Activated T-cell treated with anti-CD3 and anti-CD28 coated beads, Interleukin-2, amount 50 U/mL, for 48 hours (primary cell): ENCODE measurements around the gene JADE3.

Experiments used
- DNase-seq, 2 experiments: peaks; one replicate each; pipeline ENCODE4 v3.0.0-alpha.2; 2020

The JADE3 gene

DNA sequence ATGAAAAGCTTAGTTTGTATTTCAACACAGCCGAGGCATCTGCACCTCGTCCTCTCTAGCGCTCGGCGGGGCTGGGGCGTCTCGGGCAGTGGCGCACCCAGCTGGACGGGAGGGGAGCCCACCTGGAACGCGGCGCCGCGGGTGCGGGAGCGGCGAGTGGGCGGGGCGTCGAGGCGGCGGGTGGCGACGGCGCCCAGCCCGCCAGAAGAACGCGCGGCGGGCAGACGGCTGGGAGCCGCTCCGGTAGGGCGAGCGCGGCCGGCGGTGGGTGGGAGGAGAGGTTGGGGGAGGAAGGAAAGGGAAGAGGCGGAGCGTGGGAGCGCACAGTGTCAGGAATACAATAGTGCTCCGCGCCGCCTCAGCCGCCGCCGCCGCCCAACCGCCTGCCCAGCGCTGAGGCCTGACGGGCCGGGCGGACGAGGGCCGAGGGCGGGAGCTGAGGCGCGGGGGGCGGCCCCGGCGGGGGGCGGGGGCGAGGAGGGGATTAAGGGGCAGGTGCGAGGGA, at the start of gene JADE3:
TSS of gene JADE3 (plus strand) at position 324 of the 505 bp plus-strand sequence. CDS start 72,474 bp downstream, outside the sequence.
- peak; percentile 33 to 42 for DNase-seq

DNA sequence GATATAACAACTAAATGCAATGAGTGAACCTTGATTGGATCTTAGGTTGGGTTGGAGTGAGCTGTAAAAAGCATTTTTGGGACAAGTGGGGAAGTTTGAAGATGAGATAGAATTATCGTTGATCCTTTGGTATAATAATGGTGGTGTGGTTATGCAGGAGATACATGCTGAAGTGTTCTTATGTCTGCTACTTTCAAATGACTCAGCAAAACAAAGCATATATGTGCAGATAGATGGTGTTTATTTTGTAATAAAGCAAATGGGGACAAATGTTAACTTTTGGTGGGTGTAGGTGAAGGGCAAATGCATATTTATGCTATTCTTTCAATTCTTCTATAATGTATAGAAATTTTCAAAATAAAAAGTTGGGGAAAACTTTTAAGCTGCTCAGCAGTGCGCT, 49.1 kb upstream of the JADE3 start:
- no peak for DNase-seq

DNA sequence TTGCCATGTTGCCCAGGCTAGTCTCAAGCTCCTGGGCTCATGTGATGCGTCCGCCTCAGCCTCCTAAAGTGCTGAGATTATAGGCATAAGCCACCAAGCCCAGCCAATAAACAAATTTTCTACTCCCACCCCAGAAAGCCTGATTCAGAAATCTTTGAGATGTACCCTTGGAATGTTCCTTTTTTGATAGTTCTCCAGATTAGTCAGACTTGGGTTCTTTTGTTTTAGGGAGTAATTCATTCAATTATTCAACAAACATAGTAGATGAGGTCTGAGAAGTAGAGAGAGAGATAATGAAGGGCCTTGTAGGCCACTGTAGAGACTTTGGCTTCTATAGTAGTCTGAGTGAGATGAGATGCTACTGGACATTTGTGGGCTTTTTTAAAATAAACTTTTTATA, 47.6 kb upstream of the JADE3 start:
- no peak for DNase-seq

DNA sequence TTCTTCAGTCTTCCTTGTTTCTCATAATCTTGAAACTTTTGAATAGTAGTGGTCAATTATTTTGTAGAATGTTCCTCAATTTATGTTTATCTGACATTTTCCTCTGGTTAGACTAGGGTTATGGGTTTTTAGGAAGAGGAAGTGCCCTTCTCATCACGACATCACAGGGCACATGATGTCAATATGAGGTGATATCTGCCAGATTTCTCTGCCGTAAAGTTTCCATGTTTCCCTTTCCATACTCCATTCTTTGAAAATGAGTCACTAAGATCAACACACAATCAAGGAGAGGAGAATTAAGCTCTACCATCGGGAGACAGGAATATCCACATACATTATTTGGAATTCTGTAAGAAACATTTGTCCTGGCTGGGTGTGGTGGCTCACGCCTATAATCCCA, 46.9 kb upstream of the JADE3 start:
- no peak for DNase-seq

DNA sequence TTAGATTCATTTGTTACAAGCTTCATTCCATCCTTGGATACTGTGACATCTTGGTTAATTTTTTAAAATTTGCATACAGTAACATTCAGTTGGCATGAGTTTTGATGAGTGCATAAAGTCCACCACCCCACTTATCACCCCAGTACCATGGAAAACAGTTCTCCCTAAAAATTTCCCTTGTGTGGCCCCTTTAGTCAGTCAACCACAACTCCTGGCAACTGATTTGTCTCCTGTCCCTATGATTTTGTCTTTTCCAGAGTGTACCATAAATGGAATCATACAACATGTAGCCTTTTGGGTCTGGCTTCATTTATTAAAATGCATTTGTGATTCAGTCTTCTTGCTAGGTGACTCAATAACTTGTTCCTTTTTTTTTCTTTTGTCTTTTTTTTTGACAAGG, 45.5 kb upstream of the JADE3 start:
- no peak for DNase-seq

DNA sequence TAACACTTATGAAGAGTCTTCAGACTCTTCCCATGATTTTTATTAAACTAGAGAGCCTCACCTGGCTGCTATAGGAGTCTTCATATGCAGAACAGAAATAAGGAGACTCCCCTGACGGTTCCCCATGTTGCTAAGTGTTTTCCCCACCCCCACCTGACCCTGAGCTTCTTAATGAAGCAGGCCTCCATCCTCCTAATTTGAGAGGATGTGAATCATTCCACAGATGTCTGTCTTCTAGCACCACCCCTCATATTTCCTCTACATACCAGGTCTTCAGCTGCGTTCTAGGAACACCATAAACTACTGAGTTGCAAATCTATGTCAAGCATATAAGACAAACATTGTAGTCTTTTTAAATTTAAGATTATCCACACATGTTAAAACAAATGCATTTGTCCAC, 38.5 kb upstream of the JADE3 start:
- no peak for DNase-seq

DNA sequence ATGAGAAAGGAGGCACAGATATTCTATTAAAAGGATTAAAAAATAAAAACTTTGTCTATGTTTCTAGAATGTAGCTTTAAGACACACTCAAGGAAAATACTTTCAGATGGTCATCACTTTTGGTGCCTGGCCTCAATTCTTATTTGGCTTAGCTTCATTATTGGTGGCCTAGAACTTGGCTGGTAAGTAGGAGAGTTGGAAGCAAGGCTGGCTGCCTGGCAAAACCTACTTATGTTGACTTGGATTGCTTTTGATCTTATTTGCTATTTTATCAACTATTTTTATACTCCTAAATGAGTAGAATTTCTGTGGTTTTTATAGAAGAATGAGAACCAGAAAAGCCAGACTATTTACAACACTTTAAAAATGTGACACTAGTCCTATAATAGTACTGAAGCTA, 35.3 kb upstream of the JADE3 start:
- no peak for DNase-seq

DNA sequence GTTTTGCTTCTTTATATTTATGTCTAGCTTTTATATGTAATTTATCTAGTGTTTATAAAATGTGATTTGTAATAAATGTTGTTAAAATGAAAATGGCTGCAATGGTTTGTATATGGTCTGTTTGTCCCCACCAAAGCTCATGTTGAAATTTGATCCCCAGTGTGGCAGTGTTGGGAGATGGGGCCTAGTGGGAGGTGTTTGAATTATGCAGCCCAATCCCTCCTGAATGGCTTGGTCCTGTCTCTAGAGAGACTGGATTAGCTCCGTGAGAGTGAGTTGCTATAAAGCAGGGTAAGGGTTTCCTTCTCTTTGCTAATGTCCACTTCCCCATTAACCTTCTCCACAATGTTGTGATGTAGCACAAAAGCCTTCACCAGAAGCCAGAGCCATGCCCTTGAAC, 30.0 kb upstream of the JADE3 start:
- no peak for DNase-seq

DNA sequence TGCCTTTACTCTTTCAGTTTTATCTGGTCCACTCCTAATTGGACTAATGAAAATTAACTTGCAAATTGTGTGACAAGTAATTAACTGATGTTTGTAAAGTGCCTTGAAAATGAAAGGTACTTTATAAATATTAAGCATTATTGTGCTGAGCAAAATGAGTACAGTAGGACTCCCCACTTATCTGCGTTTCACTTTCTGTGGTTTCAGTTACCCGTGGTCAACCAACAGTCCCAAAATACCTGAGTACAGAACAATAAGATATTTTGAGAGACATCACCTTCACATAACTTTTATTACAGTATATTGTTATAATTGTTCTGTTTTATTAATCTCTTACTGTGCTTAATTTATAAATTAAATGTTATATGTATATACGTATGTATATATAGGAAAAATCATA, 27.4 kb upstream of the JADE3 start:
- DNase-seq = no peak

DNA sequence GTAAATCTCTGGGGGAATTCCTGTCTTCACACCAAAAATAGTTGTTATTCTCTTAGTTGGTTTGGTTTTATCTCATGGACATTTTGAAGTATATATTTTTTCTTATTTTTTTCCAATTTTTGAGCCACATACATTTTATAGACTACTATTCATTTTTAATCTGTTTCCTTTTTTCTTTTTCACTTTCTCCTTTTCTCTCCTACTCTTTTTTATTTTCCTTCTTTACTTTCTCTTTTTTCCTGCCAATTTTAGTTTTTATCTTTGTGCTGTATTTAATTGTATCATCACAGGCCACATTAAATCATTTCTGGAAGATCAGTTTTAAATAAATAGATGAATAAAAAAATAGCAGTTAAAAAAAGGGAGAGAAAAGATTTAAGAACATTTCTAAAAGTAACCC, 14.0 kb upstream of the JADE3 start:
- DNase-seq = no peak

DNA sequence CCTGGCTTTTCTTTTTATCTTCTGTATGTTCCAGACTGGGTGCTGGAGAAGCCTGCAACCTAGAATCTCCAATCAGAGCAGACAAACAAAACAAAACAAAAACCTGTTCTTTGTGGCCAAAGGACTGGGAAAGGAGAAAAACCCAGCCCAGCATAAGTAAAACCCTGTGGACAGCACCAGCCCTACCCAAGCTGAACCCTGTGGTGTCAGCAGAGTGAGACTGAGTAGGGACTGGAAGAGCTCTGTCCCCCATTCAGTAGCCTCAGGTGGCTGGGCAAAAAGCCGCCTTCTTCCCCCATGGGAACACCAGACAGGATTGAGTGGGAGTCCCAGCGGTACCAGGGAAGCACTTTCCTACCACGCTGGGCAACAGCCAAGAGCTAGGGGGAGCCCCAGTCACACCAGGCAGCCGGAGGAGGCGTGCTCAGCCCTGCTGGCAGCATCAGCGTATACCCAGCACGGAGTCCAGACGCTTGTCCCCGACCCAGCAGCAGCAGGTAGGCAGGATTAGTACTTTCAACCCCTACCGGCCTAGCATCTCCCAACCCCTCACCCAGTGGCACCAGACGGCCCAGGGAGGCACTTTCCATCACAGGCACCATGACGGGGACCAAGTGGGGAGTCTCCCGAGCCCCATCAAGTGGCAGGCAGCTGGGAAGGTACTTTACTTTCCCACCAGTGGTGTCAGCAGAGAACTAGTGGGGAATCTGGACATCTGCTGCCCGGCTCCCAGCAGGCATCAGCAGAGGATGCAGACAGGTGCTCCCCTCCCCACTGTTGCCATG, 8.6 kb upstream of the JADE3 start:
- peak; percentile 64 to 71 for DNase-seq

DNA sequence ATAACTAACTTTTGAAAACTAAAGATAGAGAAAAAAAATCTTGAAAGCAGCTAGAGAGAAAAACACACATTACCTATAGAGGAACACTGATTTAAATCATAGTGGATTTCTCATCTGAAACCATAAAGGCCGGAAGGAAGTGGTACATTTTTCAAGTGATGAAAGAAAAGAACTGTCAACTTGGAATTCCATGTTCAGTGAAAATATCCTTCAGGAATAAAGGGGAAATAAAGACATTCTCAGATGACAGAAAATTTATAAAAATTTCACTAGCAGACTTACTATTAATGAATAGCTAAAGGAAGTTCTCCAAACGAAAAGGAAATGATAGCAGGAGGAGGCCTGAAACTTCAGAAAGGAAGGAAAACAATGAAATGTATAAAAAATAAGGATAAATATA, 7.6 kb upstream of the JADE3 start:
- DNase-seq = no peak

DNA sequence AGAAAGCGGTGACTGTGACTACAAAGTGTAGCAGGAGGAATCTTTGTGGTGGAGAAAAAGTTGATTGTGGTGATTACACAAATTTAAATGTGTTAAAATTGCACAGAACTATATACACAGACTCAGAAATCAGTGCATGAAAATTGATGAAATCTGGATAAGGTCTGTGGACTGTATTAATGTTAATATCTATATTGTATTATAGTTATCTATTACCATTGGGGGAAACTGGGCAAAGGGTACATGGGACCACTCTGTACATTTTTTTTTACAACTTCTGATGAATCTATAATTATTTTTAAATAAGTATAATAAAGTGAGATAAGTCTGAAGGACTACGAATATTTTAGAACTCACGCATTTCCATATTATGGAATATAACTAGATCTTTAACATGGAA, 1.8 kb upstream of the JADE3 start:
- no peak for DNase-seq

DNA sequence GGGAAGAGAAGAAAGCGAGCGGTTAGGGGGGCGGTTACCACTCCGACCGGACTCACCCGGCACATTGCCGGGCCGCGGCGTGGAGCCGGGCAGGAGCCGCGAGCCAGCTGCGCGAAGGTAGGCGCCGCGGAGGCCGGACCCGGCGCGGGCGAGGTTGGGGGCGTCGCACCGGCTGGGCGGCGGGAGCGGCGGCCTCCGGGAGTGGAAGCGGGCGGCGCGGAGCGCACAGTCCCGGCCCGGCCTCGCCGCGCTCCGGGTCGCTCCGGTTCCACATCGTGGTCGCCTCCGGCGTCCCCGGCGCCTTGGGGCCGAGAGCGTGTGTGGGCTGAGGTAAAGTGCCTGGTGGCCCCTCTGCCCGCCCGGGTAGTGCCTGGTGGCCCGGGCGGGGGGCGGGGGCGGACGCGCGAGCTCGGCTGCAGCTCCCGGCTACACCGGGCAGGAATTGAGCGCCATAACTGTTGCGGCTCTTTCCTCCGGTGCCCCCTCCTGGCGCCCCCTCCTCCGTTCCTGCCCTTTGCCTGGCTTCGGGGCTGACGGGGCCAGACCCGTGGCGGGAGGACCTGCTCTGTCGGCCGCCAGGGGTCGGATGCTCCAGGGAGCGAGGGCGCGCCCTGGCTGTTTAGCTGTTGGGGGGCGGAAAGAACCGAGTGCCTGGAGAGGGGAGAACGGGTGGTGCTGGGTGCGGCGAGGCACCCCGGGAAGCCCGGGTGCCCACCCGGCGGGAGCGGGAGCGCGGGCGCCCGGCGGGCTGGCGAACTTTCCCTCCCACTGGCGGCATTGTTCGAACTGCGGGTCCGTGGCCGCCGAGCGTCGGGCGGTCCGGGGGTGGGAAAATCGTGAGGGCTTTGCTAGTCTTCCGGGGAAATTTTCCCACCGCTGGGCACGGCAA, 626 bp downstream of the JADE3 start:
- peak; percentile 40 to 50 for DNase-seq

DNA sequence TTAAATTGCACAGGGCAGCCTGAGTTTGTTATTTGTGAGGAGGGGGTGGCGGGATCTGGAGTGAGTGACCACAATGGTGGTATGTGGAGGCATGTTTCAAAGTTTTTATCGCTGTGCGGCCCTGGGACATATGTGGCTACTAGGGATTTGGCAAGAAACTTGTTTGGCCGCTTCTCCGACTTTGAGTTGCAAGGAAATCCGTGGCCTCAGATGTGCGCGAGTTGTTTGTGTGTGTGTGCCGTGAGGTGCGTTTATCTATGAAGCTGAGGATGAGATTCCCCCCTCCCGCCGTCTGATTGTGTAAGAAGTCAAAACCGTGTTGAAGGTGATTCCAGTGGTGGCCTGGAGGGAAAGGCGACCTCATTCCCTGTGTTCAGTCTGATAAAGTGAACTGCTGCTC, 1.4 kb downstream of the JADE3 start:
- no peak for DNase-seq

DNA sequence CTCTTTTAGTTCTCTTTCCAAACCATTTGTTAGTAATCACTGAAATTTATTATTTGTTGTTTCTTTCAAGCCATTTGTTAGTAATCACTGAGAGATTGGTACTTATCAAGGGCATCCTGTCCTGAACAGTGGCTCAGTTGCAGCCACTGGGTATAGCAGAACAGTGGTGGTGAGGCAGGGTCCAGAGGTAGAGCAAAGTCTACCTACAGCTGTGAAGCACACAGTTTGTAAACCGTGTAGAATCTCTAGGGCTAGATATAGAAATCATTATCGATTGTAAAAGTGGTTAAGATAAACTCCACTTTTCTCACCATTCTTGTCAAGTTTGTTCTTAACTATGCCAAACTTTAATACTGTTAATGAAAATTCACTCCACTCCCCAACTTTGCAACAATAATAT, 4.1 kb downstream of the JADE3 start:
- no peak for DNase-seq

DNA sequence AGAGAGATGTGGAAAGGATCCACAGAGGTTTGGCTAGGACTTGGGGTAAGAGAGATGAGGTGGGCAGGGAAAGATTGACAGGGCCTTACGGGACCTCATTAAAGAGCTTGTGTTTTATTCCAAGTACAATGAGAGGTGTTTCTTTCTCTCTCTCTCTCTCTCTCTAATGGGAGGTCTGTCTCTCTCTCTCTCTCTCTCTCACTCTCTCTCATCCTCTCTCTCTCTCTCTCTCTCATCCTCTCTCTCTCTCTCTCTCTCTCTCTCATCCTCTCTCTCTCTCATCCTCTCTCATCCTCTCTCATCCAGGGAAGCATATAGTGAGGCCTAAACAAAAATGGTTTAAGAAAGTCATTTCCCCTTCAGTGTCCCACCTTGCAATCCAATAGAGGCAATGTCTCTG, 5.4 kb downstream of the JADE3 start:
- DNase-seq = no peak

DNA sequence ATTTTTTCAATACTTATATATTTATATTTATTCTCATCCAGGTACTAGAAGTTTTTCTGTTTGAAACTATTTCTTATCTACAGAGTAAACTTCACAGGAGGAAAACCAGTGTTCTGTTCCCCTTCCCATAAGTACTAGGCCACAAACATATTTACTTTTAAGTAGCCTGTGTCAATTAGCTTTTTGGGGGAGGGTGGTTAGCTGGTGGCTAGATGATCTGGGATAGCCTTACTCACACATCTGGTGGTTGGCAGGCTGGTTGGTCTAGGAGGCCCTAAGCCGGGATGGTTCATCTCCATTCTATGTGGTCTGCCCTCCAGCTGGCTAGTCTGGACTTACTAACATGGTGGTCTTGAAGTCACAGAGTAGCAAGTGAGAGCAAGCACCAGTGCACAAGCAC, 6.2 kb downstream of the JADE3 start:
- no peak for DNase-seq

DNA sequence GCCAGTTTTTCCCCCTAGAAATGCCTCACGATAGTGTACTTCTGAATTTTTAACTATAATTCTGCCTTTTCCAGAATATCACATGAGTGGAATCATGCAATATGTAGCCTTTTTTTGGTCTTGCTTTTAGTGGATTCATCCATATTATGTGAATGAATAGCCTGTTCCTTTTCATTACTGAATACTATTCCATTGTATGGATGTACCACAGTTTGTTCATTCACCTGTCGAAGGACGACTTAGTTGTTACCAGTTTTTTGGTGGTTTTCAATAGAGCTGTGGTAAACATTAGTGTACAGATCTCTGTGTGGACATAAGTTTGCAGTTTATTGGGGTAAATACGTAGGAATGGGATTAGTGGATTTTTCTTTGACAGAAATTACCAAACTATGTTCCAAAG, 8.0 kb downstream of the JADE3 start:
- DNase-seq = no peak

DNA sequence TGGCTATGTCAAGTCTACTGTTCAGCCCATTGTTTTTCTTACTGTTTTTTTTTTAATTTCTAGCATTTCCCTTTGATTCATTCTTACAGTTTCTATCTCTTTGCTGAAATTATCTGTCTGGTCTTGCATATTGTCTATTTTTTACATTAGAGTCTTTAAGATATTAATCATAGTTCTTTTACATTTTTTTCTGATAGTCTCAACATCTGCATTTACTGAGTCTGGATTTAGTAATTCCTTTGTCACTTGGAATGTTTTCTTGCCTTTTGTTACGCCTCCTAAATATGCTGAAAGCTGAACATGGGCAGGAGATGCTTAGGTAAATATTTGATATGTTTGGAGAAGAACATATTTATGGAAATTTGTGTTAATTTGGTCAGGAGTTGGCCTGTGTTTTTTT, 10.4 kb downstream of the JADE3 start:
- DNase-seq = no peak

DNA sequence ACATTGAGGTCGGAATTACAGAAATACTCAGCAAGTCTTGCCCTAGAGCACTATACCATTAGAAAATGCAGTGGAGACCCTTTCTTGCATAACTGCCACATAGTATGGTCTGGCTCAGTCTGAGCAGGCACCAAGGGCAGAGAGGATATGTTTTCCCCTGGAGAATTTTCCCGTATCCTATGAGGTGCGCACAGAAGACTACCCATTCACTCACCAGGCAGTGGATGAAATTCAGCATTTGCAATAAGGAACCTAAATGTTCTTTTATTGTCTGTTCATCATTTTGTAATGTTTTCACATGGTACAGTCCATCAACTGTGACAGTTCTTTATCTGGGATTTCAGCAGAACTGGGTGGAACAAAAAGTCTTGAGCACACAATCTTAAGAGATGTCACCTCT, 15.5 kb downstream of the JADE3 start:
- DNase-seq = no peak

DNA sequence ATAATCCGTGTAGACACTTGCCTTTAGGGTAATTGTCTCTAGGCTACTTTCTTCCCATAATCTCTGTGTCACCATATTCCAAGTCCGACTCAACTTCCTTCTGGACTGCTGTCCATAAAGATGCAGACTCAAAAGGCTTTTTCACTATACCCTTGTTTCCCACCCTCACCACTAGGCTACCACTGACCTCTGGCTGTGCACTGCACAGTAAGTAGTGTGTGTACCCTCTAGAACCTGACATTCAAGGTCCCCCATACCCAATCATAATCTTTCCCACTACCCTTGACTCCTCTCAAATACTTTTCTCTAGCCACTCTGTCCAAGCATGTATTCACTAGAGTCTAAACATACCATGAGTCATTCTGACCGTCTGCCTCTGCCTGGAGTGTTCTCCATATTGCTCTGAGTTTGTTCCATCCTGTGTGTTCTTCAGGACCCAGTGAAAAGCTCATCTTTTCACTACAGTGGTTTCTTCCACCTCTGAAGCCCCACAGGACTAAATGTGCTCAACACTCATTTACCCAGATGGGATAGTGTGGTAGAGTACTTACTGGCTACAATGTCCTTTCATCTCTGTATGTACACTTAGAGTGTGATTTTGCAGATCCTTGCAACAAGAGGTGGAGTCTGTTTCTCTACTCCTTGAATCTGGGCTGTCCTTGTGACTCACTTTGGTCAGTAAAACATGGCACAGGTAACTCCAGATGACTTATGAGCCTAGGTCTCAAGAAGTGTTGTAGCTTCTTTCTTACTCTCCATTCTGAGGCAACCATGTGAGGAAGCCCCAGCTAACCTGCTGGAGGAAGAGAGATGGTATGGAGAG, 17.4 kb downstream of the JADE3 start:
- no peak for DNase-seq

DNA sequence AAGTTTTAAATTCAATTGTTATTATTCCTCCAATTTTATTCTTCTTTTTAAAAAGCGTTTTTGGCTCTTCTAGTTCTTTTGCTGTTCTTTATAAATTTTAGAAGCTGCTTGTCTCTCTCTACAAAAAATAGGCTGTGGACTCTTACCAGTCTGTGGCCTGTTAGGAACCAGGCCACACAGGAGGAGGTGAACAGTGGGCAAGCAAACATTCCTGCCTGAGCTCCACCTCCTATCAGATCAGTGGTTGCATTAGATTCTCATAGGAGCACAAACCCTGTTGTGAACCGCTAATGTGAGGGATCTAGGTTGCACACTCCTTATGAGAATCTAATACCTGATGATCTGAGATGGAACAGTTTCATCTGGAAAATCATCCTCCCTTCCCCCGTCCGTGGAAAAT, 23.1 kb downstream of the JADE3 start:
- no peak for DNase-seq
